OCI-LY1 (cell line): ENCODE data around the gene BLOC1S2.

Source experiments
- H2AFZ ChIP-seq: fragments of 200-600 bp; sonication (generic), shearing (Covaris generic); 2 replicates; pipeline ENCODE4 v1.6.0; 2014; ENCODE audit warnings: antibody characterized with exemption, mild to moderate bottlenecking, low read length
- H3F3A ChIP-seq: fragments of 200-600 bp; sonication (generic), shearing (Covaris generic); 2 replicates; pipeline ENCODE4 v1.6.0; 2014; ENCODE audit warnings: mild to moderate bottlenecking, antibody characterized with exemption, low read length, moderate library complexity; ENCODE audit not compliant: insufficient read depth
- H3K27ac ChIP-seq: fragments of 200-600 bp; sonication (generic); 2 replicates; pipeline ENCODE4 v1.5.1; 2014; ENCODE audit warnings: low read length, mixed run types, mild to moderate bottlenecking, low read depth; ENCODE audit not compliant: poor library complexity, severe bottlenecking
- H3K27me3 ChIP-seq: fragments of 200-600 bp; sonication (generic); 2 replicates; pipeline ENCODE4 v1.6.0; 2014; ENCODE audit warnings: antibody characterized with exemption, mild to moderate bottlenecking, low read length, moderate library complexity; ENCODE audit not compliant: insufficient read depth
- H3K36me3 ChIP-seq: fragments of 200-600 bp; sonication (generic); 2 replicates; pipeline ENCODE4 v1.6.1; 2014; ENCODE audit warnings: mild to moderate bottlenecking, antibody characterized with exemption, low read length, moderate library complexity, mixed read lengths; ENCODE audit not compliant: insufficient read depth
- H3K4me1 ChIP-seq: fragments of 200-600 bp; sonication (generic); 2 replicates; pipeline ENCODE4 v1.5.1; 2014; ENCODE audit warnings: mild to moderate bottlenecking, low read length, moderate library complexity; ENCODE audit not compliant: insufficient read depth, severe bottlenecking
- H3K4me2 ChIP-seq: fragments of 200-600 bp; sonication (generic), shearing (Covaris generic); 2 replicates; pipeline ENCODE4 v1.6.1; 2014; ENCODE audit warnings: low read length
- H3K4me3 ChIP-seq: fragments of 200-600 bp; sonication (generic); 2 replicates; pipeline ENCODE4 v1.5.1; 2014; ENCODE audit warnings: low read length, low read depth, mild to moderate bottlenecking, mixed read lengths; ENCODE audit not compliant: poor library complexity, severe bottlenecking
- H3K79me2 ChIP-seq: fragments of 200-600 bp; shearing (Covaris generic); 2 replicates; pipeline ENCODE4 v1.6.1; 2016; ENCODE audit warnings: mixed run types, low read length, mixed read lengths; ENCODE audit not compliant: insufficient read depth
- H3K9ac ChIP-seq: fragments of 200-600 bp; sonication (generic), shearing (Covaris generic); 2 replicates; pipeline ENCODE4 v1.6.1; 2014; ENCODE audit warnings: mild to moderate bottlenecking, low read length, mixed read lengths
- H3K9me2 ChIP-seq: fragments of 200-600 bp; sonication (generic), shearing (Covaris generic); 2 replicates; pipeline ENCODE4 v1.6.1; 2014; ENCODE audit warnings: low read depth, mild to moderate bottlenecking, low read length, mixed read lengths
- H3K9me3 ChIP-seq: fragments of 200-600 bp; shearing (Covaris generic); 2 replicates; pipeline ENCODE4 v1.6.1; 2014; ENCODE audit warnings: low read length, mixed read lengths
- H4K20me1 ChIP-seq: fragments of 200-600 bp; sonication (generic), shearing (Covaris generic); 2 replicates; pipeline ENCODE4 v1.6.0; 2016; ENCODE audit warnings: mild to moderate bottlenecking, low read length; ENCODE audit not compliant: insufficient read depth
- CTCF ChIP-seq: fragments of 200-600 bp; sonication (generic), shearing (Covaris generic); IDR thresholded peaks from 2 replicates; pipeline ENCODE4 v1.5.1; 2017; ENCODE audit warnings: mild to moderate bottlenecking, antibody characterized with exemption, low read length, moderate library complexity, mixed read lengths
- EZH2 ChIP-seq: fragments of 200-600 bp; sonication (generic), shearing (Covaris generic); IDR thresholded peaks from 2 replicates; pipeline ENCODE4 v1.8.0; 2017; ENCODE audit warnings: borderline replicate concordance, mixed run types, mild to moderate bottlenecking, antibody characterized with exemption, low read length, moderate library complexity, mixed read lengths

Gene BLOC1S2

GRCh38 chr10:100333106-100333505 lies 46.6 kb upstream of the BLOC1S2 start:
- no peak for TF ChIP-seq EZH2
- TF ChIP-seq CTCF, result no peak
- no peak overlapping the region for H3K27ac ChIP-seq

GRCh38 chr10:100330079-100330478 lies 43.6 kb upstream of the BLOC1S2 start, which contains the start of gene PKD2L1:
TSS of gene PKD2L1 (minus strand) at chr10:100330228. CDS start at chr10:100330103, 125 bp downstream.
- no peak within 1 kb of the TSS for H3K4me3 ChIP-seq
- H3K9me2 ChIP-seq, result no peaks in the 10 kb centered on the region
- no peaks in the 10 kb centered on the region for H3K36me3 ChIP-seq
- no peak within 1 kb of the TSS for H3K27ac ChIP-seq
- no peak within 1 kb of the TSS for H3K9ac ChIP-seq
- H3K4me2 ChIP-seq, result no peak within 1 kb of the TSS
- no peaks in the 10 kb centered on the region for H3K9me3 ChIP-seq
- no peak within 1 kb of the TSS for H2AFZ ChIP-seq
- no peaks in the 10 kb centered on the region for H3F3A ChIP-seq
- H4K20me1 ChIP-seq, result no peaks in the 10 kb centered on the region
- no peak for TF ChIP-seq CTCF
- TF ChIP-seq EZH2, result no peak
- H3K4me1 ChIP-seq, result no peaks in the 10 kb centered on the region
- H3K79me2 ChIP-seq, result no peaks in the 10 kb centered on the region
- no peaks in the 10 kb centered on the region for H3K27me3 ChIP-seq

More at GRCh38 chr10:100333106-100333505, 46.6 kb upstream of the BLOC1S2 start:
- H3K4me2 ChIP-seq, result no peak overlapping the region
- H3K9me2 ChIP-seq, result no peaks in the 10 kb centered on the region
- H3K4me1 ChIP-seq, result no peaks in the 10 kb centered on the region
- no peaks in the 10 kb centered on the region for H4K20me1 ChIP-seq
- H3K4me3 ChIP-seq, result no peak overlapping the region
- no peaks in the 10 kb centered on the region for H3K27me3 ChIP-seq
- H3K9ac ChIP-seq, result no peak overlapping the region
- no peaks in the 10 kb centered on the region for H3K9me3 ChIP-seq
- no peaks in the 10 kb centered on the region for H3F3A ChIP-seq
- H3K36me3 ChIP-seq, result no peaks in the 10 kb centered on the region
- no peak overlapping the region for H2AFZ ChIP-seq
- no peaks in the 10 kb centered on the region for H3K79me2 ChIP-seq

GRCh38 chr10:100328198-100328597 lies 41.7 kb upstream of the BLOC1S2 start:
- TF ChIP-seq CTCF, result no peak
- TF ChIP-seq EZH2, result no peak
- no peaks in the 10 kb centered on the region for H3K36me3 ChIP-seq

More at GRCh38 chr10:100328198-100328597, 41.7 kb upstream of the BLOC1S2 start:
- Histone ChIP-seq H3K4me2 (no peak overlapping the region), H3K4me3 (no peak overlapping the region), H2AFZ (no peak overlapping the region), H3K9me2 (no peaks in the 10 kb centered on the region), H3K27me3 (no peaks in the 10 kb centered on the region), H3K9ac (no peak overlapping the region), H4K20me1 (no peaks in the 10 kb centered on the region), H3F3A (no peaks in the 10 kb centered on the region), H3K4me1 (no peaks in the 10 kb centered on the region), H3K79me2 (no peaks in the 10 kb centered on the region), H3K9me3 (no peaks in the 10 kb centered on the region), H3K27ac (no peak overlapping the region)
